Neural crest cell (in vitro differentiated cells): ENCODE results near the gene NTN1. TPM values are rescaled to one million over a fixed set of nuclear protein-coding genes. Genes with fewer than 3 reads are reported as not detected.

Source experiments
- DNase-seq: peaks from one replicate; pipeline ENCODE4 v3.0.0; 2021; ENCODE audit warnings: low read depth, mixed read lengths, low spot score
- H3K27ac Mint-ChIP-seq: one replicate; pipeline ENCODE4 v1.8.0; 2021; ENCODE audit warnings: mild to moderate bottlenecking, mixed read lengths; ENCODE audit not compliant: unreplicated experiment
- H3K27me3 Mint-ChIP-seq: 2 replicates; pipeline ENCODE4 v1.8.0; 2021; ENCODE audit warnings: low read depth, mild to moderate bottlenecking, mixed read lengths
- H3K36me3 Mint-ChIP-seq: 2 replicates; pipeline ENCODE4 v1.8.0; 2021; ENCODE audit warnings: low read depth, mild to moderate bottlenecking, mixed read lengths
- H3K4me1 Mint-ChIP-seq: 2 replicates; pipeline ENCODE4 v1.8.0; 2021; ENCODE audit warnings: mixed read lengths
- H3K4me3 Mint-ChIP-seq: one replicate; pipeline ENCODE4 v1.8.0; 2021; ENCODE audit warnings: mild to moderate bottlenecking, mixed read lengths
- H3K9me3 Mint-ChIP-seq: 2 replicates; pipeline ENCODE4 v1.8.0; 2021; ENCODE audit warnings: mixed read lengths
- total RNA-seq: library from RNA; stranded (reverse); gene quantifications from 2 replicates; pipeline ENCODE4 v1.2.1, GENCODE V29; 2021
- TF ChIP-seq, protein P1 (sequence below): fragments of 200-600 bp; sonication (generic); conservative IDR thresholded peaks from 2 replicates; pipeline ENCODE4 v1.5.0; 2021; ENCODE audit warnings: antibody characterized with exemption, mild to moderate bottlenecking

NTN1 gene
- total RNA-seq, 1 donor from 2014 or later: 10.1 TPM

DNA sequence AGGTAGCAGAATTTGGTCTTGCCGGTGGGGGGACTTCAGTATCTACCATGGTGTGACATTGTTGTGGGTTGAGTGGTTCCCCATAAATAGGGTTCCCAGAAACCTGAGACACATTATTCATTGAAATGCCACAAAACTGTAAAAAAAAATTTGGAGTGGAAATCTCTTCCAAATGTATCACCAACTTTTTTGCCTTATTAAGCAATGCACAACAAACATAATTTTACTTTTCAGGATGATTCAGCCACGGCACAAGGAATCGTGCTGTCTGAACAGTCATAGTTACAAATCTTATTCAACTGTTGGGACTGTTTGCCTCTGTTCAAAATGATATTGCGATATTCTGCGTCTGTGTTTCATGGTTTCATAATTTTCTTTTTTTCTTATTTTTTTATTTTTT is 181.2 kb downstream of the NTN1 start:
- Mint-ChIP-seq H3K4me3 (no peak overlapping the region), H3K27ac (no peak overlapping the region), H3K36me3 (no peaks in the 10 kb centered on the region), H3K27me3 (peaks cover 18% of the 10 kb centered on the region), H3K4me1 (peaks cover 21% of the 10 kb centered on the region), H3K9me3 (no peaks in the 10 kb centered on the region)
- TF ChIP-seq, protein P1, sequence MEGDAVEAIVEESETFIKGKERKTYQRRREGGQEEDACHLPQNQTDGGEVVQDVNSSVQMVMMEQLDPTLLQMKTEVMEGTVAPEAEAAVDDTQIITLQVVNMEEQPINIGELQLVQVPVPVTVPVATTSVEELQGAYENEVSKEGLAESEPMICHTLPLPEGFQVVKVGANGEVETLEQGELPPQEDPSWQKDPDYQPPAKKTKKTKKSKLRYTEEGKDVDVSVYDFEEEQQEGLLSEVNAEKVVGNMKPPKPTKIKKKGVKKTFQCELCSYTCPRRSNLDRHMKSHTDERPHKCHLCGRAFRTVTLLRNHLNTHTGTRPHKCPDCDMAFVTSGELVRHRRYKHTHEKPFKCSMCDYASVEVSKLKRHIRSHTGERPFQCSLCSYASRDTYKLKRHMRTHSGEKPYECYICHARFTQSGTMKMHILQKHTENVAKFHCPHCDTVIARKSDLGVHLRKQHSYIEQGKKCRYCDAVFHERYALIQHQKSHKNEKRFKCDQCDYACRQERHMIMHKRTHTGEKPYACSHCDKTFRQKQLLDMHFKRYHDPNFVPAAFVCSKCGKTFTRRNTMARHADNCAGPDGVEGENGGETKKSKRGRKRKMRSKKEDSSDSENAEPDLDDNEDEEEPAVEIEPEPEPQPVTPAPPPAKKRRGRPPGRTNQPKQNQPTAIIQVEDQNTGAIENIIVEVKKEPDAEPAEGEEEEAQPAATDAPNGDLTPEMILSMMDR: no peak
- DNase-seq: no peak

DNA sequence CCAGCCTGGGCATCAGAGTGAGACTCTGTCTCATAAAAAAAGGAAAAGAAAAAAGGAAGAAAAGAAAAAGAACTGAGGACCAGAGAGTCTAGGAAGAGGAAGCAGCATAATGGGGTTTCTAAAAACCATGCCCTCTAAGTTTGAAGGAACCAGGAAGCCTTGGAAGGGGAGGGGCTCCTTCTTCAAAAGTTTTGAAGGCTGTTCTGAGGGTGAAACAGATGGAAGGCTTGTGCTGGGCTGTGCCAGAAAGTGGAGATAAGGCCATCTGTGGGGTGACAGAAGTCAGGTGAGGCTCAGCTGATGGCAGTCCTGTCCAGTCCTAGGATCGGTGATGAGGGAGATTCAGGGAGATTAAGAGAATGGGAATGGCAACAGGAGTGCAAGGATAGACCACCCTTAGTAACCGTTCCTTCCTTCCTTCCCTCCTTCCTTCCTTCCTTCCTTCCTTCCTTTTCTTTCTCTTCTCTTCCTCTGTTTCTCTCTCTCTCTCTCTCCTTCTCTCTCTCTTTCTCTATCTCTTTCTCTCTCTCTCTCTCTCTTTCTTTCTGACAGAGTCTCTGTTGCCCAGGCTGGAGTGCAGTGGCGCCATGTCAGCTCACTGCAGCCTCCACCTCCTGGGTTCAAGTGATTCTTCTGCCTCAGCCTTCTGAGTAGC is 182.6 kb downstream of the NTN1 start:
- Mint-ChIP-seq H3K27me3 (peaks cover 26% of the 10 kb centered on the region), H3K27ac (no peak overlapping the region), H3K9me3 (no peaks in the 10 kb centered on the region), H3K4me3 (no peak overlapping the region), H3K4me1 (peaks cover 22% of the 10 kb centered on the region), H3K36me3 (no peaks in the 10 kb centered on the region)
- TF ChIP-seq, protein P1: no peak
- no peak for DNase-seq

DNA sequence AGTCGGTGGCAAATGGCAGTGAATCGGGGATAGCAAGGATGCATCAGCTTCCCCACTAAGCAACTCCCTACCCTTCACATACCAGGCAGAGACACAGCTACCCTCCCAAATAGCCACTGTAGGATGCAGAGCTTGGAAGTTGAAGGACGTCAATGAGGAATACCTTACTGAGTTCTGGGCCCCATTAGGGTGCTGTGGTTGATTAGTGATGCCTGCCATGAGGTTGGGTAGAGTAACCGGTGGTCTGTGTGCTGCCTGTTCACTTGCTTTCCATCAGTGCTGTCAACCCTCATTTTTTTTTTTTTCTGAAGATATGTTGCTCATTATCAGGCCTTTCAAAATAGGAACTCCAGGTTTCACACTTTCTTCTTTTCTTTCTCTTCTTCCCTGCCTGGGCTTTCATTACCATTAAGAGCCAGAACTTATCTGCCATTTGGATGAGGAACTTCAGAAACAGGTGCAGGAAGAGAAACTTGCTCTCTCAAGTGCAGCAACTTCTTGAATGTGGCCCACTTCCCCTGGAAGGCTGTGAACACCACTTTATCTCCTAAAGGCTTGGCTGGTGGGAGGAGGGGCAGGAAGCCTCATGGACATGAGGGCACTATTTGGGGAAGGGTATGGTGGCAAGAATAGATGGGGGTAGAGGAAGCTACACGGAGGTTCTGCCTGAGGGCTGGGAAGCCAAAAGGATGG is 183.5 kb downstream of the NTN1 start:
- H3K27ac Mint-ChIP-seq: no peak overlapping the region
- no peaks in the 10 kb centered on the region for H3K36me3 Mint-ChIP-seq
- H3K4me1 Mint-ChIP-seq: peaks cover 22% of the 10 kb centered on the region
- no peaks in the 10 kb centered on the region for H3K9me3 Mint-ChIP-seq
- no peak for DNase-seq
- no peak overlapping the region for H3K4me3 Mint-ChIP-seq
- H3K27me3 Mint-ChIP-seq: peaks cover 31% of the 10 kb centered on the region
- TF ChIP-seq, protein P1: no peak

DNA sequence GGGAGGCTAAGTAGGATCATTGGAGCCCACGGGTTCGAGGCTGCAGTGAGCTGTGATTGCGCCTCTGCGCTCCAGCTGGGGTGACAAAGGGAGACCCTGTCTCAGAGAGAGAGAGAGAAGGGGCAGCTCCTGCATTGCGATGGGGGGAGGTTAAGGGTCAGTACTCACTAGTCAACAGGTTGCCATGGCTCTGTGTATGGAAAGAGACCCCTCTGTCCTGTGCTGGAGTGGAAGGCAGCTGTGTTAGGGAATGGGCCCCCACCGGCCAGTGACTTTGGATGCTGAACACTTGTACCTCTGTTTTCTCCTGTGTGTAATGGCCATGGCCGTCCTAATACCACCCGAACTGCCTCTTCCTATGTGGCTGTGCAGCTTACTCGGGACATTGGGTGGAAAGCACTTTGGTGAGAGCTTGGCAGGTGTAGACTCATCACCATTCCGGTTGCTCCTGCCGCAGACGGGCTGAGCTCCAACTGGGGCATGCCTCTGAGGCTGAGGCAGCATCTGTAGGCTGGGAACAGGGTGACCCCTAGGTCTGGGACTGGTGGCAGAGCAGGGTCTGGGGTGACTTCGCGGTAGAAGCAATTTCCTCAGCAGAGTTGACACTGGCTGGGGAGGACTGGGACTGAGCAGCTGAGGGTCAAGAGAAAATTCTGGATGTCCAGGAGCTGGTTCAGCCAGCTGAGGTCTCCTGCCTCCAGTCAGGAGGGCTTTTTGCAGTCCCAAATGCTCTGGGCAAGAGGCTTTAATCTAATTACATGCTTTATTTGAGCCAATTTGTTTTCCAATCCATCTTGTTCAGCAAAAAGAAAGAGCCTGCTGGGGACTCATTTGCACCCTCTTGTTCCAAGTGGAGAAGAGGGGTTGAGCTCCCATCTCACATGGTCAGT is 184.5 kb downstream of the NTN1 start:
- TF ChIP-seq, protein P1: no peak
- peaks cover 30% of the 10 kb centered on the region for H3K27me3 Mint-ChIP-seq
- H3K36me3 Mint-ChIP-seq: no peaks in the 10 kb centered on the region
- no peaks in the 10 kb centered on the region for H3K9me3 Mint-ChIP-seq
- DNase-seq: no peak
- H3K4me3 Mint-ChIP-seq: no peak overlapping the region
- peak overlapping the region; percentile 27 for H3K27ac Mint-ChIP-seq
- H3K4me1 Mint-ChIP-seq: peaks cover 22% of the 10 kb centered on the region

DNA sequence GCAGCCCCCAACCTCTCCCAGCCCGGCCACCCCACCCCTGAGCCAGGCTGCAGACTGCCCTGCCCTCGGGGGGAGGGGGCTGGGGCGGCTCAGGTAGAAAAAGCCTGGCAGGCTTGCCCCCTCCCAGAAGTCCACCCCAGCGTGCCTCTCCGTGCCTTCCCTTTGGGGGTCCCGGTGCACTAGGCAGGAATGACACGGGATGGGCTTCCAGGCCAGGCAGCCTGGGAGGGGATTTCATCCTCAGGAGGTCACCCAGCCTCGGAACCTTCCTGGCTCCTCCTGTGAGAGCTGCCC is 185.0 kb downstream of the NTN1 start:
- Mint-ChIP-seq H3K27me3 (peaks cover 34% of the 10 kb centered on the region), H3K4me3 (no peak overlapping the region), H3K9me3 (no peaks in the 10 kb centered on the region), H3K4me1 (peaks cover 26% of the 10 kb centered on the region), H3K36me3 (no peaks in the 10 kb centered on the region), H3K27ac (no peak overlapping the region)
- DNase-seq: no peak
- TF ChIP-seq, protein P1: no peak
